ENCODE measurements around the gene SLC26A1. TPM values are rescaled to one million over a fixed set of nuclear protein-coding genes. Genes with fewer than 3 reads are reported as not detected.

The SLC26A1 gene
- total RNA-seq, 4 donors from 2014 or later = not detected

- H3K4me1 ChIP-seq = peaks cover 3 to 34% (median 9%) of the 10 kb centered on the region in 3 donors
- no peak overlapping the region for H3K4me3 ChIP-seq
- H3K27ac ChIP-seq = no peak overlapping the region
- no peaks in the 10 kb centered on the region for H3K36me3 ChIP-seq
- no peak for TF ChIP-seq CTCF (IDR thresholded peaks at IDR 0.05)
- TF ChIP-seq POLR2A (IDR thresholded peaks at IDR 0.05) = no peak
- WGBS, 2 donors = 100% methylated on average over 1 of the region's 8 CpGs; no CpG with 5 or more reads in 1 of the 2 donors
- intact Hi-C loops (cut with DNase I) = no loop called here
- no peak for DNase-seq
- H3K9me3 ChIP-seq = no peaks in the 10 kb centered on the region
- peaks cover 0 to 89% (median 0%) of the 10 kb centered on the region in 4 donors for H3K27me3 ChIP-seq
Observed at GRCh38 chr4:1031346-1031745, 38.1 kb upstream of the SLC26A1 start.

DNA sequence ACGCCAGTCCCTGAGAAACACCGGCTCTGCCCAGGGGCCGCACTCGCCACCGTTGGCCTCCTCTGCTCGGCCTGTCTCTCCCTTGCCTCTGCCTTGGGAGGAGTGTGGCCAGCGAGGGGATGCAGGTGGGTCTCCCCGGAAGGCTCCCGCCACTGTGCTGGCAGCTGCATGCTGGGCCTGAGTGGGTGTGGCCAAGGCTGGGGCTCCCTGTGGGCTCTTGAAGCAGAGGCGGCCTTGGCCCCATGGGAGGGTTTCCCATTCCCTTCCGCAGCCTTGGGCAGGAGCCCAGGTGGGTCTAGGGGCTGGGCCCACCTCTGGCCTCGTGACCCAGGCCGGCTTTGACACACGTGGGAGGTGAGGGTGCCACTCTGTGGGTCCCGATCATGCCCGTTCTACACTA, 37.4 kb upstream of the SLC26A1 start:
- no peak for DNase-seq
- WGBS, 2 donors = 60 to 67% methylated on average over 1 to 3 of the region's 16 CpGs
- peaks cover 3 to 34% (median 9%) of the 10 kb centered on the region in 3 donors for H3K4me1 ChIP-seq
- H3K27me3 ChIP-seq = peaks cover 0 to 81% (median 0%) of the 10 kb centered on the region in 4 donors
- no peak overlapping the region for H3K27ac ChIP-seq
- H3K9me3 ChIP-seq = no peaks in the 10 kb centered on the region
- intact Hi-C loops (cut with DNase I) = no loop called here
- H3K36me3 ChIP-seq = no peaks in the 10 kb centered on the region
- no peak overlapping the region for H3K4me3 ChIP-seq
- TF ChIP-seq CTCF (IDR thresholded peaks at IDR 0.05) = no peak
- no peak for TF ChIP-seq POLR2A (IDR thresholded peaks at IDR 0.05)

DNA sequence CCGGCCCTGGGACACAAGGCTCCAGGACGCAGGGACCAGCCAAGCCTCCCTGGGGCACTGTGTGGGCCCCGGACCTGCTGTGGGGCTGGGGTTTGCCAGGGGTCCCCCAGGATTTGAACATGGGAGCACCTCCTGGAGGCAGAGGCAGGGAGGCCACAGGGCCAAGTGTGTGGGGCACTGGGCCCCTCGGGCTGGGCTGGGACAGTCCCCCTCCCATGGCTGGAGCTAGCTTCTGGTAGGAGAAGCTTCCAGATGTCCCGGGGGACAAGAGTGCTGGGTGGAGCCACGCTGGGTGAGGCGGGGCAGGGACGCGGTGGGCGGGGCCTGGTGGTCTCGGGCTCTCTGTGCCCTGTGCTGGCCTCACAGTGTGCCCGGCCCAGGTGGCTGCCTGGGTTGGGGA, 36.8 kb upstream of the SLC26A1 start:
- no peak for DNase-seq
- Histone ChIP-seq H3K9me3 (no peaks in the 10 kb centered on the region), H3K36me3 (peaks cover 0 to 5% (median 0%) of the 10 kb centered on the region in 3 donors), H3K27ac (no peak overlapping the region), H3K27me3 (peaks cover 0 to 76% (median 0%) of the 10 kb centered on the region in 4 donors), H3K4me1 (peaks cover 3 to 28% (median 9%) of the 10 kb centered on the region in 3 donors), H3K4me3 (no peak overlapping the region)
- 49 to 57% methylated on average over 4 to 6 of the region's 12 CpGs for whole genome bisulfite sequencing, 2 donors
- TF ChIP-seq POLR2A (IDR thresholded peaks at IDR 0.05) (no peak), CTCF (IDR thresholded peaks at IDR 0.05) (no peak)
- intact Hi-C loops (cut with DNase I) = no loop called here

- H3K36me3 ChIP-seq = peaks cover 0 to 10% (median 0%) of the 10 kb centered on the region in 3 donors
- peaks cover 0 to 71% (median 0%) of the 10 kb centered on the region in 4 donors for H3K27me3 ChIP-seq
- DNase-seq = no peak
- TF ChIP-seq CTCF (IDR thresholded peaks at IDR 0.05) = no peak
- H3K27ac ChIP-seq = no peak overlapping the region
- intact Hi-C loops (cut with DNase I) = no loop called here
- H3K4me1 ChIP-seq = peaks cover 3 to 24% (median 9%) of the 10 kb centered on the region in 3 donors
- no peak overlapping the region for H3K4me3 ChIP-seq
- no peaks in the 10 kb centered on the region for H3K9me3 ChIP-seq
- 0% methylated on average over 1 of the region's 17 CpGs; no CpG with 5 or more reads in 1 of the 2 donors for WGBS, 2 donors
Observed at GRCh38 chr4:1029529-1029928, 36.3 kb upstream of the SLC26A1 start.

- H3K4me1 ChIP-seq = peaks cover 0 to 16% (median 2%) of the 10 kb centered on the region in 3 donors
Observed at GRCh38 chr4:1028574-1029220, 35.5 kb upstream of the SLC26A1 start.

More at GRCh38 chr4:1028574-1029220, 35.5 kb upstream of the SLC26A1 start:
- H3K27me3 ChIP-seq = peaks cover 0 to 62% (median 0%) of the 10 kb centered on the region in 4 donors
- 68 to 72% methylated on average over 5 to 12 of the region's 36 CpGs for WGBS, 2 donors
- no peak for DNase-seq
- no peak overlapping the region for H3K4me3 ChIP-seq
- TF ChIP-seq CTCF (IDR thresholded peaks at IDR 0.05) = no peak
- TF ChIP-seq POLR2A (IDR thresholded peaks at IDR 0.05) = no peak
- intact Hi-C loops (cut with DNase I) = no loop called here
- H3K27ac ChIP-seq = no peak overlapping the region
- H3K36me3 ChIP-seq = peaks cover 0 to 18% (median 0%) of the 10 kb centered on the region in 3 donors
- H3K9me3 ChIP-seq = no peaks in the 10 kb centered on the region
